Activated CD8-positive, alpha-beta memory T cell treated with anti-CD3 and anti-CD28 coated beads for 36 hours (primary cell): ENCODE data around the gene KLF11. TPM values are rescaled to one million over a fixed set of nuclear protein-coding genes. Genes with fewer than 3 reads are reported as not detected.
"Not testable (repeated sequence)": the region's sequence is repeated elsewhere in the genome, so short reads cannot be mapped to it uniquely, and the experiment has no call there.

Experiments used
- CTCF ChIA-PET: fragments of 350-600 bp; sonication (Branson Sonifier 250); formaldehyde crosslinking; loops from one replicate; lab custom pipeline; 2021; ENCODE audit warnings: antibody characterized with exemption; lab: Charles Lee
- POLR2A ChIA-PET: fragments of 350-600 bp; sonication (Branson Sonifier 250); formaldehyde crosslinking; loops from one replicate; lab custom pipeline; 2021; ENCODE audit warnings: antibody characterized with exemption; lab: Charles Lee
- total RNA-seq, 2 experiments: library from RNA; stranded (reverse); gene quantifications; one replicate each; pipeline ENCODE4 v1.2.3, GENCODE V29; 2021

KLF11 gene
- total RNA-seq, 2 experiments from 2014 or later: 6.5 to 6.6 TPM

- CTCF ChIA-PET: interaction anchor here (1.1 to 1.6 kb wide), 3 partner anchors 11 to 53 kb away, joined by 3 to 6 read pairs (median 3); no protein-coding TSS in a partner anchor
- POLR2A ChIA-PET: interaction anchor here (0.6 kb wide), 1 partner anchor 412 kb away, joined by 8 read pairs; no protein-coding TSS in a partner anchor
These were observed 23.5 kb upstream of the KLF11 start for GRCh38 chr2:10019602-10020400.

GRCh38 chr2:10022041-10022421 lies 21.3 kb upstream of the KLF11 start:
- POLR2A ChIA-PET: no interaction called here
- CTCF ChIA-PET: interaction anchor here (0.7 to 1.1 kb wide), 2 partner anchors 185 to 223 kb away, joined by 3 read pairs; no protein-coding TSS in a partner anchor

GRCh38 chr2:10022445-10022844 lies 20.9 kb upstream of the KLF11 start:
- POLR2A ChIA-PET: no interaction called here
- CTCF ChIA-PET: interaction anchor here (1.1 kb wide), 1 partner anchor 223 kb away, joined by 3 read pairs; no protein-coding TSS in a partner anchor

- ChIA-PET CTCF (no interaction called here), POLR2A (no interaction called here)
These were observed 20.2 kb upstream of the KLF11 start for GRCh38 chr2:10022966-10023662.

- POLR2A ChIA-PET: no interaction called here
- CTCF ChIA-PET: interaction anchor here (2.7 kb wide), 1 partner anchor 20 kb away, joined by 11 read pairs; no protein-coding TSS in a partner anchor
These were observed 16.3 kb upstream of the KLF11 start for GRCh38 chr2:10026940-10027569.

- CTCF ChIA-PET: interaction anchor here (1.2 to 2.7 kb wide), 3 partner anchors 20 to 45 kb away, joined by 3 to 11 read pairs (median 6); no protein-coding TSS in a partner anchor
- POLR2A ChIA-PET: no interaction called here
These were observed 15.6 kb upstream of the KLF11 start for GRCh38 chr2:10027660-10028330.

GRCh38 chr2:10028407-10028987 lies 14.9 kb upstream of the KLF11 start:
- ChIA-PET CTCF (interaction anchor here (0.9 to 2.7 kb wide), 6 partner anchors 14 to 406 kb away, joined by 3 to 11 read pairs (median 4); no protein-coding TSS in a partner anchor), POLR2A (interaction anchor here (0.6 to 1.0 kb wide), 2 partner anchors 15 to 16 kb away, joined by 3 to 6 read pairs; no protein-coding TSS in a partner anchor)

GRCh38 chr2:10028988-10029874 lies 14.1 kb upstream of the KLF11 start:
- POLR2A ChIA-PET: interaction anchor here (0.6 to 1.0 kb wide), 2 partner anchors 14 to 16 kb away, joined by 3 to 6 read pairs; no protein-coding TSS in a partner anchor
- CTCF ChIA-PET: interaction anchor here (0.9 to 2.7 kb wide), 6 partner anchors 9 to 406 kb away, joined by 3 to 11 read pairs (median 4); no protein-coding TSS in a partner anchor

GRCh38 chr2:10029875-10030223 lies 13.5 kb upstream of the KLF11 start:
- ChIA-PET CTCF (interaction anchor here (1.4 to 1.7 kb wide), 2 partner anchors 10 to 12 kb away, joined by 3 to 5 read pairs; no protein-coding TSS in a partner anchor), POLR2A (no interaction called here)

- POLR2A ChIA-PET: no interaction called here
These were observed 13.0 kb upstream of the KLF11 start for GRCh38 chr2:10030311-10030736.

GRCh38 chr2:10030798-10031197 lies 12.6 kb upstream of the KLF11 start:
- CTCF ChIA-PET: interaction anchor here (1.7 to 1.8 kb wide), 2 partner anchors 11 to 46 kb away, joined by 3 to 5 read pairs; no protein-coding TSS in a partner anchor
- POLR2A ChIA-PET: not testable (repeated sequence)

More at GRCh38 chr2:10030311-10030736, 13.0 kb upstream of the KLF11 start:
- CTCF ChIA-PET: interaction anchor here (1.7 to 1.8 kb wide), 2 partner anchors 10 to 46 kb away, joined by 3 to 5 read pairs; no protein-coding TSS in a partner anchor

- ChIA-PET POLR2A (no interaction called here), CTCF (interaction anchor here (1.2 to 1.8 kb wide), 2 partner anchors 17 to 48 kb away, joined by 5 to 7 read pairs; no protein-coding TSS in a partner anchor)
These were observed 11.2 kb upstream of the KLF11 start for GRCh38 chr2:10031886-10032745.

GRCh38 chr2:10032746-10033105 lies 10.6 kb upstream of the KLF11 start:
- ChIA-PET POLR2A (no interaction called here), CTCF (no interaction called here)

GRCh38 chr2:10033251-10034006 lies 9.9 kb upstream of the KLF11 start:
- POLR2A ChIA-PET: no interaction called here
- CTCF ChIA-PET: no interaction called here

- POLR2A ChIA-PET: no interaction called here
These were observed 8.9 kb upstream of the KLF11 start for GRCh38 chr2:10034333-10035052.

More at GRCh38 chr2:10034333-10035052, 8.9 kb upstream of the KLF11 start:
- CTCF ChIA-PET: interaction anchor here (1.4 kb wide), 1 partner anchor 14 kb away, joined by 10 read pairs; no protein-coding TSS in a partner anchor
